SK-N-SH (cell line): Measurements from ENCODE around the gene GDA. TPM values are rescaled to one million over a fixed set of nuclear protein-coding genes. Genes with fewer than 3 reads are reported as not detected.

Experiments used
- CTCF ChIA-PET: fragments of 300-600, 350-600 bp; formaldehyde crosslinking; extraction: SDS; loops from one replicate; lab custom pipeline; 2021; lab: Yijun Ruan, JAX
- POLR2A ChIA-PET: fragments of 350-600 bp; sonication (Branson Sonifier 250); formaldehyde crosslinking; extraction: SDS; loops from one replicate; lab custom pipeline; 2020; ENCODE audit warnings: antibody characterized with exemption, inconsistent platforms; lab: Yijun Ruan, JAX
- DNase-seq: peaks from one replicate; pipeline ENCODE4 v3.0.0; 2012
- H2AFZ ChIP-seq: fragments of 200-600 bp; sonication (generic); 2 replicates; pipeline ENCODE4 v1.8.1; 2016; ENCODE audit warnings: antibody characterized with exemption, mild to moderate bottlenecking, low read depth
- H3F3A ChIP-seq: fragments of 200-600 bp; sonication (generic); replicated peaks from 2 replicates; pipeline ENCODE3; 2016; ENCODE audit warnings: antibody characterized with exemption, mild to moderate bottlenecking; ENCODE audit not compliant: insufficient read depth
- H3K27ac ChIP-seq, 2 experiments: fragments of 200-500 bp in 1 of 2; fragments of 200-600 bp in 1 of 2; sonication (Bioruptor generic) in 1 of 2; sonication (generic), shearing (Covaris generic) in 1 of 2; 2 replicates each; pipeline versions ENCODE4 v1.5.1 to v1.6.1; 2014 to 2016; ENCODE audit warnings: low read depth in 2 of 2, inconsistent platforms in 1 of 2, low read length in 1 of 2, mild to moderate bottlenecking in 1 of 2, mixed read lengths in 1 of 2
- H3K27me3 ChIP-seq: fragments of 200-600 bp; sonication (generic), shearing (Covaris generic); 2 replicates; pipeline ENCODE4 v1.6.1; 2016; ENCODE audit warnings: mixed run types; ENCODE audit not compliant: insufficient read depth
- H3K36me3 ChIP-seq, 2 experiments: fragments of 200-500 bp in 1 of 2; fragments of 200-600 bp in 1 of 2; sonication (Bioruptor generic) in 1 of 2; sonication (generic) in 1 of 2; replicated peaks in 1 of 2; 2 replicates each; pipeline versions ENCODE3 to v1.5.1; 2014 to 2016; ENCODE audit warnings: low read length in 1 of 2, mild to moderate bottlenecking in 1 of 2; ENCODE audit not compliant: insufficient read depth in 2 of 2, control insufficient read depth in 1 of 2
- H3K4me1 ChIP-seq, 2 experiments: fragments of 200-500 bp in 1 of 2; fragments of 200-600 bp in 1 of 2; sonication (Bioruptor generic) in 1 of 2; sonication (generic), shearing (Covaris generic) in 1 of 2; 2 replicates each; pipeline versions ENCODE4 v1.5.1 to v1.6.1; 2014 to 2016; ENCODE audit warnings: low read depth in 1 of 2, low read length in 1 of 2, mixed run types in 1 of 2; ENCODE audit not compliant: insufficient read depth in 2 of 2, control insufficient read depth in 1 of 2
- H3K4me2 ChIP-seq: fragments of 200-600 bp; sonication (generic), shearing (Covaris generic); 2 replicates; pipeline ENCODE4 v1.6.1; 2017; ENCODE audit warnings: mixed run types
- H3K4me3 ChIP-seq, 2 experiments: fragments of 200-500 bp in 1 of 2; fragments of 200-600 bp in 1 of 2; sonication (Bioruptor generic) in 1 of 2; sonication (generic), shearing (Covaris generic) in 1 of 2; 2 replicates each; pipeline versions ENCODE4 v1.5.1 to v1.8.1; 2014 to 2016; ENCODE audit warnings: low read depth in 2 of 2, inconsistent platforms in 1 of 2, low read length in 1 of 2, mild to moderate bottlenecking in 1 of 2, mixed read lengths in 1 of 2, moderate library complexity in 1 of 2
- H3K79me2 ChIP-seq: fragments of 200-600 bp; sonication (generic); 2 replicates; pipeline ENCODE4 v1.8.1; 2017; ENCODE audit warnings: mild to moderate bottlenecking; ENCODE audit not compliant: insufficient read depth
- H3K9ac ChIP-seq: fragments of 200-600 bp; sonication (generic); 2 replicates; pipeline ENCODE4 v1.6.1; 2017; ENCODE audit warnings: mixed run types
- H3K9me2 ChIP-seq: fragments of 200-600 bp; sonication (generic); 2 replicates; pipeline ENCODE4 v1.6.1; 2017; ENCODE audit warnings: mixed run types
- H3K9me3 ChIP-seq: fragments of 200-600 bp; sonication (generic); 2 replicates; pipeline ENCODE4 v1.6.1; 2017; ENCODE audit warnings: mixed run types, mild to moderate bottlenecking, moderate library complexity
- H4K20me1 ChIP-seq: fragments of 200-600 bp; sonication (generic); 2 replicates; pipeline ENCODE4 v1.6.1; 2017; ENCODE audit warnings: mild to moderate bottlenecking, mixed run types; ENCODE audit not compliant: insufficient read depth
- EZH2phosphoT487 ChIP-seq: fragments of 200-600 bp; sonication (generic); IDR thresholded peaks from 2 replicates; pipeline ENCODE4 v1.6.1; 2017; ENCODE audit warnings: low read depth, mixed run types, mild to moderate bottlenecking, antibody characterized with exemption, moderate library complexity, borderline replicate concordance
- FOSL2 ChIP-seq: IDR thresholded peaks from 2 replicates; pipeline ENCODE4 v1.4.0; 2012; ENCODE audit warnings: low read depth, mild to moderate bottlenecking, moderate library complexity, borderline replicate concordance
- FOXM1 ChIP-seq: IDR thresholded peaks from 2 replicates; pipeline ENCODE4 v1.4.0; 2012; ENCODE audit warnings: low read depth, mild to moderate bottlenecking
- GABPA ChIP-seq: IDR thresholded peaks from 2 replicates; pipeline ENCODE4 v1.4.0; 2012; ENCODE audit warnings: low read depth, mild to moderate bottlenecking
- GATA2 ChIP-seq: sonication (generic); formaldehyde crosslinking; IDR thresholded peaks from 2 replicates; pipeline ENCODE4 v1.5.0; 2020; ENCODE audit warnings: mild to moderate bottlenecking, missing genetic modification reagents
- JUND ChIP-seq: IDR thresholded peaks from 2 replicates; pipeline ENCODE4 v1.4.0; 2012
- NRF1 ChIP-seq: IDR thresholded peaks from 2 replicates; pipeline ENCODE4 v1.6.1; 2012; ENCODE audit warnings: low read depth, mild to moderate bottlenecking, low read length
- RAD21 ChIP-seq: IDR thresholded peaks from 2 replicates; pipeline ENCODE4 v1.6.1; 2012; ENCODE audit warnings: mild to moderate bottlenecking, low read length
- RFX5 ChIP-seq: IDR thresholded peaks from 2 replicates; pipeline ENCODE4 v1.6.1; 2012; ENCODE audit warnings: mild to moderate bottlenecking, improper control_type of control experiment, low read length
- SMC3 ChIP-seq: IDR thresholded peaks from 2 replicates; pipeline ENCODE4 v1.6.1; 2012; ENCODE audit warnings: low read depth, low read length, improper control_type of control experiment
- TAF1 ChIP-seq: IDR thresholded peaks from 2 replicates; pipeline ENCODE4 v1.6.1; 2012; ENCODE audit warnings: low read depth, mild to moderate bottlenecking, low read length, moderate library complexity, borderline replicate concordance
- TCF12 ChIP-seq: IDR thresholded peaks from 2 replicates; pipeline ENCODE4 v1.4.0; 2012
- TEAD4 ChIP-seq: IDR thresholded peaks from 2 replicates; pipeline ENCODE4 v1.4.0; 2012; ENCODE audit warnings: mild to moderate bottlenecking, borderline replicate concordance; ENCODE audit not compliant: insufficient read depth
- WGBS: methylation state at CpG from one replicate; pipeline ENCODE4 v1.1.6; 2017; ENCODE audit warnings: low lambda C conversion rate; 5-methylcytosine and 5-hydroxymethylcytosine counted together
- polyA plus RNA-seq, 3 experiments: library from polyadenylated mRNA; depleted of rRNA; stranded (reverse); fragments of >200 nt; gene quantifications; 2 replicates each; pipeline ENCODE4 v1.2.3, GENCODE V29; 2012
- TF ChIP-seq, protein P1 (sequence below): fragments of 150-350 bp; IDR thresholded peaks from 2 replicates; pipeline ENCODE4 v1.6.1; 2017; ENCODE audit warnings: antibody characterized with exemption, low read length, low read depth, borderline replicate concordance
- TF ChIP-seq, protein P2 (sequence below): IDR thresholded peaks from 2 replicates; pipeline ENCODE4 v1.4.0; 2012; ENCODE audit warnings: low read depth
- TF ChIP-seq, protein P3 (sequence below): IDR thresholded peaks from 2 replicates; pipeline ENCODE4 v1.4.0; 2012; ENCODE audit warnings: low read depth, borderline replicate concordance
- TF ChIP-seq, protein P4 (sequence below): fragments of 150-350 bp; IDR thresholded peaks from 2 replicates; pipeline ENCODE4 v1.6.1; 2016; ENCODE audit warnings: mild to moderate bottlenecking, low read depth, low read length

GDA gene
- polyA plus RNA-seq, 1 of the 3 experiments (the other 2 are of a cell fraction), result not detected

DNA sequence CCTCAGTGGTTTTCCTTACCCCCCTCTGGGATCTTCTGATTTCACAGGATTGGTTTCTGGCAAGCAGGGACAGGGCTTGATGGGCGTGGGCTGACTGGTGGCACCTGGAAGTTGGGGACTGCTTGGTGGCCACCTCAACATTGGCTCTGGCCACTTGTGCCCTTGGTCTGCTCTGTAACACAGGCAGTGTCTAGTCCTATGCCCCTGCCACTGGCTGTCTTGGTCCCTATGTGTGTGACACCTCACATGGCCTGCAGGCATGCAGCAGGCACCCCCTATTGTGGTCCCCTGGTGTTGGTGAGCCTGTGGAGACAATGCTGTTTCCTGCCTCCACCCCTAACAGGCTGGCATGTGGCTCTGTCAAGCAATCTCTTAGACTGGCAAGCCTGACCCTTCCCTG is 71.3 kb downstream of the GDA start:
- Histone ChIP-seq H3K9me2 (no peaks in the 10 kb centered on the region), H3K36me3 (no peaks in the 10 kb centered on the region), H3K9ac (no peak overlapping the region), H3K27me3 (peaks cover 14% of the 10 kb centered on the region), H2AFZ (no peak overlapping the region), H3F3A (no peaks in the 10 kb centered on the region), H3K4me1 (no peaks in the 10 kb centered on the region), H3K4me2 (no peak overlapping the region), H3K4me3 (no peak overlapping the region), H3K9me3 (no peaks in the 10 kb centered on the region), H3K27ac (no peak overlapping the region), H3K79me2 (no peaks in the 10 kb centered on the region), H4K20me1 (no peaks in the 10 kb centered on the region)
- DNase-seq, result no peak
- TF ChIP-seq FOSL2 (no peak), GATA2 (no peak), TAF1 (no peak), NRF1 (no peak), SMC3 (no peak), EZH2phosphoT487 (no peak), TCF12 (no peak), GABPA (no peak), RAD21 (no peak), TEAD4 (no peak), JUND (no peak), RFX5 (no peak), FOXM1 (no peak)
- TF ChIP-seq, protein P1, sequence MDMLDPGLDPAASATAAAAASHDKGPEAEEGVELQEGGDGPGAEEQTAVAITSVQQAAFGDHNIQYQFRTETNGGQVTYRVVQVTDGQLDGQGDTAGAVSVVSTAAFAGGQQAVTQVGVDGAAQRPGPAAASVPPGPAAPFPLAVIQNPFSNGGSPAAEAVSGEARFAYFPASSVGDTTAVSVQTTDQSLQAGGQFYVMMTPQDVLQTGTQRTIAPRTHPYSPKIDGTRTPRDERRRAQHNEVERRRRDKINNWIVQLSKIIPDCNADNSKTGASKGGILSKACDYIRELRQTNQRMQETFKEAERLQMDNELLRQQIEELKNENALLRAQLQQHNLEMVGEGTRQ, result no peak
- TF ChIP-seq, protein P2, sequence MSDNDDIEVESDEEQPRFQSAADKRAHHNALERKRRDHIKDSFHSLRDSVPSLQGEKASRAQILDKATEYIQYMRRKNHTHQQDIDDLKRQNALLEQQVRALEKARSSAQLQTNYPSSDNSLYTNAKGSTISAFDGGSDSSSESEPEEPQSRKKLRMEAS, result no peak
- TF ChIP-seq, protein P3, sequence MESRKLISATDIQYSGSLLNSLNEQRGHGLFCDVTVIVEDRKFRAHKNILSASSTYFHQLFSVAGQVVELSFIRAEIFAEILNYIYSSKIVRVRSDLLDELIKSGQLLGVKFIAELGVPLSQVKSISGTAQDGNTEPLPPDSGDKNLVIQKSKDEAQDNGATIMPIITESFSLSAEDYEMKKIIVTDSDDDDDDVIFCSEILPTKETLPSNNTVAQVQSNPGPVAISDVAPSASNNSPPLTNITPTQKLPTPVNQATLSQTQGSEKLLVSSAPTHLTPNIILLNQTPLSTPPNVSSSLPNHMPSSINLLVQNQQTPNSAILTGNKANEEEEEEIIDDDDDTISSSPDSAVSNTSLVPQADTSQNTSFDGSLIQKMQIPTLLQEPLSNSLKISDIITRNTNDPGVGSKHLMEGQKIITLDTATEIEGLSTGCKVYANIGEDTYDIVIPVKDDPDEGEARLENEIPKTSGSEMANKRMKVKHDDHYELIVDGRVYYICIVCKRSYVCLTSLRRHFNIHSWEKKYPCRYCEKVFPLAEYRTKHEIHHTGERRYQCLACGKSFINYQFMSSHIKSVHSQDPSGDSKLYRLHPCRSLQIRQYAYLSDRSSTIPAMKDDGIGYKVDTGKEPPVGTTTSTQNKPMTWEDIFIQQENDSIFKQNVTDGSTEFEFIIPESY, result no peak
- TF ChIP-seq, protein P4, sequence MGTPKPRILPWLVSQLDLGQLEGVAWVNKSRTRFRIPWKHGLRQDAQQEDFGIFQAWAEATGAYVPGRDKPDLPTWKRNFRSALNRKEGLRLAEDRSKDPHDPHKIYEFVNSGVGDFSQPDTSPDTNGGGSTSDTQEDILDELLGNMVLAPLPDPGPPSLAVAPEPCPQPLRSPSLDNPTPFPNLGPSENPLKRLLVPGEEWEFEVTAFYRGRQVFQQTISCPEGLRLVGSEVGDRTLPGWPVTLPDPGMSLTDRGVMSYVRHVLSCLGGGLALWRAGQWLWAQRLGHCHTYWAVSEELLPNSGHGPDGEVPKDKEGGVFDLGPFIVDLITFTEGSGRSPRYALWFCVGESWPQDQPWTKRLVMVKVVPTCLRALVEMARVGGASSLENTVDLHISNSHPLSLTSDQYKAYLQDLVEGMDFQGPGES, result no peak
- POLR2A ChIA-PET, result no interaction called here
- CTCF ChIA-PET, result no interaction called here
- 0% methylated on average over 1 of the region's 1 CpG for WGBS
